Right lobe of liver (tissue), 6 donors: ENCODE results near the gene MTMR12. TPM values are rescaled to one million over a fixed set of nuclear protein-coding genes. Genes with fewer than 3 reads are reported as not detected.
A peak's percentile ranks its signal among the peaks of the same experiment; 100 is the strongest.

ENCODE experiments used
- ATAC-seq, 4 donors: fragments of 200-7000 bp; cut with Tn5 transposase; one replicate each; pipeline ENCODE4 v1.9.1; 2020; ENCODE audit warnings: mild to moderate bottlenecking in 4 of 4, moderate library complexity in 4 of 4
- DNase-seq, 3 donors: peaks; one replicate each; pipeline ENCODE4 v3.0.0-alpha.2; 2020
- H3K27ac ChIP-seq, 3 donors: fragments of 200-600 bp; one replicate each; pipeline ENCODE4 v1.8.0; 2022
- H3K27me3 ChIP-seq, 2 donors: fragments of 200-600 bp; one replicate each; pipeline ENCODE4 v1.8.0; 2022
- H3K36me3 ChIP-seq, 4 donors: fragments of 200-600 bp; sonication (generic) in 1 of 4; one replicate each; pipeline versions ENCODE4 v1.5.1 to v1.8.0; 2017 to 2022; ENCODE audit warnings: control low read depth in 1 of 4
- H3K4me1 ChIP-seq, 4 donors: fragments of 200-600 bp; sonication (generic) in 1 of 4; one replicate each; pipeline versions ENCODE4 v1.5.1 to v1.8.0; 2017 to 2022; ENCODE audit warnings: control low read depth in 1 of 4
- H3K4me3 ChIP-seq, 3 donors: fragments of 200-600 bp; one replicate each; pipeline ENCODE4 v1.8.0; 2022
- H3K9me3 ChIP-seq, 4 donors: fragments of 200-600 bp; sonication (generic) in 1 of 4; one replicate each; pipeline versions ENCODE4 v1.5.1 to v1.8.0; 2017 to 2022; ENCODE audit warnings: control low read depth in 1 of 4
- CTCF ChIP-seq, 4 donors: fragments of 200-600 bp in 3 of 4; fragments of 450-650 bp in 1 of 4; IDR thresholded peaks; one replicate each; pipeline versions ENCODE4 v1.5.1 to v1.8.0; 2016 to 2022; ENCODE audit warnings: antibody characterized with exemption in 4 of 4, mild to moderate bottlenecking in 2 of 4
- POLR2A ChIP-seq: fragments of 450-650 bp; IDR thresholded peaks from one replicate; pipeline ENCODE4 v1.6.1; 2017; ENCODE audit warnings: antibody characterized with exemption, mild to moderate bottlenecking
- WGBS: methylation state at CpG from one replicate; pipeline ENCODE4 v1.1.6; 2018; ENCODE audit warnings: low coverage, low lambda C conversion rate; ENCODE audit not compliant: insufficient coverage; ENCODE audit errors: missing lambda C conversion rate; 5-methylcytosine and 5-hydroxymethylcytosine counted together
- intact Hi-C, 2 donors: fragments of 100-400 bp; cut with DNase I; formaldehyde crosslinking; loops; one replicate each; pipeline versions ENCODE4 v1.11.2 to v1.14.1; 2022
- total RNA-seq, 6 experiments: library from RNA; depleted of rRNA in 2 of 6; stranded (reverse); fragments of >200 nt in 2 of 6; fragmentation: NEBNext Ultra II Directional in 3 of 6; extraction: Animal tissue kit (Norgen Biotek cat#: 25700) in 3 of 6; gene quantifications; one replicate each; pipeline versions ENCODE4 v1.1.0 to v1.2.4, GENCODE V29; 2016 to 2023
- donor health status: DM: no; HTN: yes; CAD: no.
- donor health status: DM: no; HTN: no; CAD: no.
- donor health status: DM: no; HTN: no; CAD: no.
- donor health status: DM: no; HTN: yes; CAD: no.
- donor health status: DM: no; HTN: yes; CAD: no.

Gene MTMR12
- total RNA-seq, 6 experiments from 2014 or later: 14.9 to 22.9 (median 16.3) TPM

GRCh38 chr5:32332966-32333365, 20.2 kb upstream of the MTMR12 start:
- Histone ChIP-seq H3K36me3 (no peaks in the 10 kb centered on the region), H3K27ac (no peak overlapping the region), H3K4me3 (no peak overlapping the region), H3K9me3 (no peaks in the 10 kb centered on the region), H3K4me1 (peaks cover 0 to 29% (median 13%) of the 10 kb centered on the region in 4 donors), H3K27me3 (no peaks in the 10 kb centered on the region)
- TF ChIP-seq CTCF (IDR thresholded peaks at IDR 0.05) (no peak), POLR2A (no peak)
- DNase-seq (no peak), ATAC-seq (no peak)
- 98% methylated on average over 10 of the region's 10 CpGs for WGBS
- intact Hi-C loops: no loop called here

- 86% methylated on average over 1 of the region's 1 CpG for WGBS
- Histone ChIP-seq H3K4me3 (no peak overlapping the region), H3K4me1 (peaks cover 0 to 29% (median 13%) of the 10 kb centered on the region in 4 donors), H3K27ac (no peak overlapping the region), H3K36me3 (no peaks in the 10 kb centered on the region), H3K9me3 (no peaks in the 10 kb centered on the region), H3K27me3 (no peaks in the 10 kb centered on the region)
- DNase-seq (no peak), ATAC-seq (no peak)
- TF ChIP-seq CTCF (IDR thresholded peaks at IDR 0.05) (no peak), POLR2A (no peak)
- intact Hi-C loops: no loop called here
These were observed 19.6 kb upstream of the MTMR12 start for GRCh38 chr5:32332361-32332760.

GRCh38 chr5:32331935-32332274, 19.2 kb upstream of the MTMR12 start:
- DNase-seq: no peak
- Histone ChIP-seq H3K27me3 (no peaks in the 10 kb centered on the region), H3K36me3 (no peaks in the 10 kb centered on the region), H3K27ac (no peak overlapping the region), H3K9me3 (no peaks in the 10 kb centered on the region), H3K4me1 (peaks cover 0 to 29% (median 13%) of the 10 kb centered on the region in 4 donors), H3K4me3 (no peak overlapping the region)
- intact Hi-C loops: no loop called here
- TF ChIP-seq POLR2A (no peak), CTCF (IDR thresholded peaks at IDR 0.05) (no peak)
- WGBS: 44% methylated on average over 2 of the region's 3 CpGs
- no peak for ATAC-seq

GRCh38 chr5:32331217-32331934, 18.6 kb upstream of the MTMR12 start:
- WGBS: 44% methylated on average over 10 of the region's 11 CpGs

More at GRCh38 chr5:32331217-32331934, 18.6 kb upstream of the MTMR12 start:
- peak; percentile 49 to 56 (median 56) for ATAC-seq
- H3K9me3 ChIP-seq: no peaks in the 10 kb centered on the region
- no peak overlapping the region for H3K4me3 ChIP-seq
- H3K4me1 ChIP-seq: peaks cover 0 to 29% (median 13%) of the 10 kb centered on the region in 4 donors
- TF ChIP-seq POLR2A (no peak), CTCF (IDR thresholded peaks at IDR 0.05) (no peak)
- no peaks in the 10 kb centered on the region for H3K36me3 ChIP-seq
- peak overlapping the region in 1 of 3 donors; percentile 27 for H3K27ac ChIP-seq
- no peak for DNase-seq
- H3K27me3 ChIP-seq: no peaks in the 10 kb centered on the region
- intact Hi-C loops: no loop called here
